NCI-H146 treated with DMSO at 0.1 percent for 48 hours (cell line): ENCODE results near the gene MTHFD2L.
A peak's percentile ranks its signal among the peaks of the same experiment; 100 is the strongest.
"Not testable (repeated sequence)": the region's sequence is repeated elsewhere in the genome, so short reads cannot be mapped to it uniquely, and the experiment has no call there.

Experiments
- DNase-seq: peaks from one replicate; lab custom pipeline; 2025; ENCODE audit not compliant: unreplicated experiment; lab: John Stamatoyannopoulos, UW

MTHFD2L gene

DNA sequence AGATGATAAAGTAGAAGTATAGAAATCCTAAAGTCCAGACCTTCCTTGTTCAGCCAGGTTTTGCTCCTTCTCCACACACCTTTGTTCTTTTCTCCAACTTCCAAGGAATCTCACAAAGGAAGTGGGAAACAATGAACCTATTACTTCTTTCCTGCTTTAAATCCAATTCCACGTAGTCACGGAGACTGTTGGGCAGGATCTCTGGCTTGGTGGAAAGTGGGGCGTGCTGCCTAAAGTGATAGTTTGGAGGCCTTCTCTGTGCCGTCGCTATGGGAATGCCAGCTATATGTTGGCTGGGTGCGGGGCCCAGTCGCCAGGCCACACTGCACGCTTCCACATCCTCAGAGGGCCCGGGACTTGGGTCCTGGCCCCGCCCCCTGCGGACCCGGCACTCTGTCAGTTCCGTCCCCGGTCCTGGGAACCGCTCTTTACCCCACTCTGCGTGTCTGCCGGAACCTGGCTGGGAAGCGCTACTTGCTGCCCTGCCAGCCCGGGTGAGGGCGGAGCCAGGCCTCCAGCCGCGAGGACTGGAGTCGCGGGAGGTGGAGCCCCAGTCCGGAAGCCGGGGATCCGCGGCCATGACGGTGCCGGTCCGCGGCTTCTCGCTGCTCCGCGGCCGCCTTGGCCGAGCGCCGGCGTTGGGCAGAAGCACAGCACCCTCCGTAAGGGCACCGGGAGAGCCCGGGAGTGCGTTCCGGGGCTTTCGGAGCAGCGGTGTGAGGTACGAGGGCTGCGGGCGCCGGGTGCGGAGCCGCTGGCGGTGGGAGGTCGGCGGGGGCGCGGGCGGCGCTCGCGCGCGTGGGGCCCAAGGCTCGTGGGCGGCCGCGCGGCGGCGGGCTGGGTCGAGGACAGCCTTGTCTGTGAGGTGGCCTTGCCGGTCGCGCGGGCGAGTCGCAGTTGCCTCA is at the start of gene MTHFD2L:
MTHFD2L (plus strand) TSS at position 558 of the 905 bp plus-strand sequence; CDS start at position 579, 21 bp downstream.
- peak; percentile 85 for DNase-seq

DNA sequence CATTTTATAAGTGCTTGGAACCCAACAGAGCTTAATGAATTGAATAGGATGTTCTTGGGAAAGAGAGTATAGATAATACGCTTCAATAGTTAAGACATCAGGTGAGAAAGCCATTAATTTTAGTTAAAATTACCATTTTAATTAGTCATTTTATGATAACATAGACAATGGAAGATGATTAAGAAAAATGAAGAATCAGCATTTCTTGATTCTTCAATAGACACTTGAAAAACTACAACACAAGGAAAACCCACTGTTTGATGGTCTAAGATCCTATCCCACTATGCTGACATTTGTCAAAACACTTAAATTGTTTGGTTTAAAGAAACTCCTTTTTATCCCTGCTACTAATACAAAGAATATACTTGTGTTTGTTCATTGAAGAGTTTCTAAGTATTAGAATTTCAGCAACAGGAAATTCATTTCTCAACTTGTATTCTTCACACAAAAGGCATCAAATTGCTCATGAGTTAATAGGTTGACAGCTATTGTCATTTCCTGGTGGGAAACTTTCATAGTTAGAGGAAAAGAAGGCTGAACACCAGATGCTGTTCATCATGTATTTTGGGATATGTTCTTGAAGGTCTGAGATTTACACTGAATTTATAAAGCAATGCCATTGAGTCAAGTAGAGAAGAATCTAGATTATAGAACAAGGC is 49.3 kb upstream of the MTHFD2L start:
- no peak for DNase-seq

DNA sequence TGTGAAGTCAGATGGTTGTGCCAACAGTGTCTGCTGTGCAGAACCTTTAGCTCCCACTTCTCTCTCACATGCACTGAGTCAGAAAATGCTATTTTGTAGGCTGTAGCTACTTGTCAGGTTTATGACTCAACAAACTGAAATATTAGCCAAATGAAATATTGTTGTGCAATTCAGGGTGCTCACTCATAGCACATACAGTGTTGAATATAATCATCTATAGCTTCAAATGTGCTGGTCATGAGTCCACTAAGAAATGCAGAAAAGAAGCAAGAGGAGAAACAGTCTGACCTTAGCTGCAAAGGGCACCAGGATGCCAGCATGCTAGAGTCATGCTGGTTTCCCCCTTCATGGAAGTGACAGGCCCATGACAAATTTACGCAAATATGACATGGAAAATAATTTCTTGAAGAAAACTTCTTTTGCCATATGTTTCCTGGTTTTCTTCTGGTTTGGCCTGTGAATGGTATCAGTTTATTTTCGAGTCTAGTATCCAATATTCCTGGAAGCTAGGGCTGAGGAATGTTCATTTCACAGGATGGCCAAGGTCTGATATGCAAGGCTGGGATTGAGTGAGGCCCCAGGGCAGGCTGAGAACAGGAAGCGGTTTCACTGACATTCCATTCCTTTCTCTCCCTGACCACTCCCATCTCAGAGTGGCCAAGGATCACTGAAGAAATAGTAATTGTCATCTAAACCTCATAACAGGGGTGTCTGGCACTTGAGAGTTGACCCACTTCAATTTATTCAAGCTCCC is 48.6 kb upstream of the MTHFD2L start:
- no peak for DNase-seq

DNA sequence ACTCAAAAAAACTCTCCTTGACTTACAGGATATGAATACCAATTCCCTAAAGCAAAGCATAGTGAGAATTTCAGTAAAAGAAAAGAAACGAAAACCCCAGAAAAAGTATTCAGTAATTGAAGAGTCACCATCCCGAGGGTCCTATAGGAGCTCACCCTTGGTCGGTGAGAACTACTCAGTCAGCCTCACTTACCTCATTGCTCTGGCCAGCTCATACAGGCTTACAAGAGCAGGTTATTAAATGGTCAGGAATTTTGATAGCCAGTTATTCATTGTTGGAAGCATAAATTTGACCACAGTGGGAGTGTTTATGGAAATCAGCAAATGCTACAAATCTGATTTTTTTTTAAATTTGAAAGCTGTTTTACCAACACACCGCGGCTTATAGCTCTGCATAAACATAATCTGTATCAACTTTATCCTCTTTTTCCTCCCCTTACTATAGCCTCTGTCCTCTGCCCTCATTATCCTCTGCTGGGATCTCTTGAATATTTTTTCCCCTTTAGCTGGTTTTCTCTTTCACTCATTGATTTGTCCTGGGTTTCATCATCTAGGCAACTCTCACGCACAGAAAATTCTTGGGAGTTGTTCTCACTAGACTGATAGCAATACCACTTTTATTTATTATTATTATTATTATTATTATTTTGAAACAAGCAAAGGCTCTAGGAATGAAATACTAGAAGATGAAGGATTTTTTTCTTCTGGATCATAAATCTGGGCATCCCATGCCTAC is 47.9 kb upstream of the MTHFD2L start:
- DNase-seq: no peak

DNA sequence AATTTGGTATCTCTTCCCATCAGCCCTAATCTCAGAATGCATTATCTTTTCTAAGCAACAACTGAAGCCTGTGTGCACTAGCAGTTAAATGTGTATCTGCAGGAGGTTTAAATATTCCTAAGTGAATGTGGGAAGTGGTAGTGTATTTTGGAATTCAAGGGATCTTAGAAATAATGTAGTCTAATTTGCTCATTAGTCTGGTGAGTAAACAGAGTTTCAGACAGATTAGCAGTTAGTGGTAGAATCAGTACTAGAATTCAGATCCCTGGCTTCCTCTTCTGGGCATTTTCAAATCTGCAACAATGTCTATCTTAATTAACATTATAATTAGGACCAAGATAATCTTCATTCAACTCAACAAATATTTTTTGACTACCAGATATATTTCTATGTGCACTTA is 47.2 kb upstream of the MTHFD2L start:
- DNase-seq: no peak

DNA sequence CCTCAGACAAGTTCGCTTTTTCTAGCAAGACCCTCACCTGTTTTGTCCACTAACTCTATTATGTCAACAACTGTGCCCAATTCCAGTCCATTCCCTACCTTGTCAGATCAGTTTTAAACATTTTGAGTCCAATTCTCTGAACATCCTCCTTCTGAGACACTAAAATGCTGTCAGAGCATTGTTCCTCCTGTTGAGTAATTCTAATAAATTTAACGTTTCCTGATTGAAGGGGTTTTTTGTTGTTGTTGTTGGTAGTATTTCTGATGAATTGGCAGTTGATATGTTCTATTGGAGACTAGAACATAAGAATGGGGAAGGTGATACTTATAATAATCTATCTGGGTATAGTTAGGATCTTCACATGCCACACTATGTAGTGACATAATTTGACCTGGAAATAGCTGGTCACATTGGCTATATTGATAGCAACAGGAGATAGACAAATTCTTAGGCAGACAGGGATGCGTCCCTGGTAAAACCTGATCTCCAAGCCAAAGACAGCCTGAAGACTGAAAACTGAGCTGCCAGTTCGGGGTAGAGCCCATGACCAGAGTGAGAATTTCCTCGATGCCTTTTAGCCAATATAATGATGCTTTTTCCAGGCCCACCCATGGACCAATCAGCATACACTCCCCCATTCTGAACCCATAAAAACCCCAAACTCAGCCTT is 46.5 kb upstream of the MTHFD2L start:
- no peak for DNase-seq

DNA sequence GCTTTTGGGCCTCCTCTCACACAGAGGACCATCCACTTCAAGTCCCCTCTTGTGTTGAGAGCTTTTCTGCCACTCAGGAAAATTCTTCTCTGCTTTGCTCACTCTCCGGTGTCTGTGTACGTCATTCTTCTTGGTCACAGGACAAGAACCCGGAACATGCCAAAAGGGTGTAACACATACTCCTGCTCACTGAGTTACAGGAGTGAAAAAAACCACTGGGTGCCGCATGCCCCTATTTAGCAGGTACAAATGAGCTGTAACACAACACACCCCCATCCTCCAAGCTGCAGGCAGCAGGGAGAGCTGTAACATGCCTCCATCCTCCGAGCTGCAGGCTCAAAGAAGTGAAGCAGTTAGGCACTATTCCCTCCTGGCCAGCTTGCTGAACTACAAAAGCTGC is 45.9 kb upstream of the MTHFD2L start:
- no peak for DNase-seq

DNA sequence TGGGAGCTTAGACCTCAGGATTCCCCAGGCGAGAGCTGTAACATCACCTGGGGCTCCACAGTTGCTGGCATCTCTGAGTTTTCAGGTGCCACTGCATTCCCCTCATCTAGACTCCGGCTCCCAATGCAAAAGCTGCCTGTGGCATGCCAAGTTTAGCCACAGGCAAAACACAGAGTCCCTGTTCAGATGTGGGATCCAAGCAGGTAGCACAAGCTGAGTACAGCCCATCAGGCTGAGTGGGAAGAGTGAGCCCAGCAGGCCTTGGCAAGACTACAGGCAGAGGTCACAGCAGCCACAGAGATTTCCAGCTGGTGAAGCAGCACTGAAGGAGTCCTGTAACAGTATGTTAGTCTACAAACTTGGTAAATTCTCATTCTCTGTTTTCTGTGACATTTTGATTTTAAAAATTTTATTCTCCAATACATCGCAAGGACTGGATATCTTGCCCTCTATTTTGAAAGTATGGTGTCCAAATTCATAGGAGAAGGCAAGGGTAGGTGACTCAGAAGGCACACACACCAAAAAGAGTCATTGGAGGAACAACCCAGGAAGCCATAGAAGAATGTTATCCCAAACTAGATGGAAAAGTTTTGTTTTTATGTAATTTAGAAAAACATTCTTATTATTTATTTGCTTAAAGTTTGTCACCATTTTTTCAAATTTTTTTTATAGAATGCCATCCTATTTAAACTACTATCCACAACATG is 45.4 kb upstream of the MTHFD2L start:
- DNase-seq: no peak

DNA sequence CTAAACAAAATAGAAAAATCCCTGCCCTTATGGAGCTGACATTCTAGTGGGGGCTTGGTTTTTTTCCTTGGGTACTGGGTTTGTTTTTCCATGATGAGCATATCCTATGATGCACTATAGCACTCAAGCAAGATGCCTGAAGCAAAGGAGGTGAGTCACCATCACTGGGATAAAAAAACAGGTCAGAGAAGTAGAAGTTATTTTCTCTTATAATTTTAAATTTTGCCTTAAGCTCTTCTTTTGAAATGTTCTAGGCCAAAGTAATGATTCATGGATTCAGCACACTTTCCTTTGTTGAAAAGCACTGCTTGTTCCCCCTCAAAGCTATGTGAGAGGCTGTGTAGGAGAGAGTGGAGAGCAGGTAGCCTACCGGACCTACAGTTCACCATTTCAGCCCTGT is 43.7 kb upstream of the MTHFD2L start:
- DNase-seq: no peak

DNA sequence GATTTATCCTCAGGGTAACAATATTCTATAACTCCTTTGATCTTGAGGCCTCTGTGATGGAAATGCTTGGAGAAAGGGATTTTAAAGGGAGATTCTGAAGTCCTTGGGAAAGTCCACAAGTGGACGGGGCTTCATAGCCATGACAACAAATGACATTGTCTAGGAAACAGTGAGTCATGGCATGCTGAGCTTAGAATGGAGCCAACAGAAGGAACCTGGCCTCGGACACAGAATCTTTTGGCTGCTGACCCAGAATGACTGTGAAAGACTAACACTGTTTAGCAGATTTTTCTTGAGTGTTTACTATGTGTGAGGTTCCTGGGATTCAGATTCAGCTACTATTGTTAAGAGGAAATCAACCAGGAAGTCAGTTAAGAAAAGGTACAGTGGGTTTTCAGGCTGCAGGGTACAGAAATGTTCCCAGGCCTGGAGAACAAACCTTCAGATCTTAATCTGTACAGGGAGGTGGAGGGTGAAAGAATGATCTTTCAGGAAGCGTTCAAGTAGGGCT is 40.8 kb upstream of the MTHFD2L start:
- DNase-seq: no peak

DNA sequence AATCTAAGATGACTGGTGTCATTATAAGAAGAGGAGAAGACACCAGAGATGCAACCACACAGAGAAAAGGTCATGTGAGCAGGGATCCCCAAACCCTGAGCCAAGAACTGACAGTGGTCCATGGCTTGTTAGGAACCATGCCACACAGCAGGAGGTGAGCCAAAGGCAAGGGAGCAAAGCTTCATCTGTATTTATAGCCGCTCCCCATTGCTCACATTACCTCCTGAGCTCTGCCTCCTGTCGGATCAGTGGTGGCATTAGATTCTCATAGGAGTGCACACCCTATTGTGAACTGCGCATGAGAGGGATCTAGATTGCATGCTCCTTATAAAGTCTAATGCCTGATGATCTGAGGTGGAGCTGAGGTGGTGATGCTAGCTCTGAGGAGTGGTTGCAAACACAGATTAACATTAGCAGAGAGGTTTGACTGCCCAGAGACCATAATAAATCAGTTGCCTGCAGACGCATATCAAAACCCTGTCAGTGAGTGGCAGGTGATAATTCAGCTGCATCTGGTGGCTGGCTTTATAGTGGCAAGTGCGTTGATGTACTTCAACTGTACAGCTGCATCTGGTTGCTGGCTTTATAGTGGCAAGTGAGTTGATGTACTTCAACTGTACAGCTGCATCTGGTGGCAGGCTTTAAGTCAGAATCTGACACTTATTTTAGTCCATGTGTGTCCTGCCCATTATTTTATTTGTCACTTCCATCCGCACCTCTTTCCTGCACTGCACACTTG is 39.1 kb upstream of the MTHFD2L start:
- DNase-seq: no peak

DNA sequence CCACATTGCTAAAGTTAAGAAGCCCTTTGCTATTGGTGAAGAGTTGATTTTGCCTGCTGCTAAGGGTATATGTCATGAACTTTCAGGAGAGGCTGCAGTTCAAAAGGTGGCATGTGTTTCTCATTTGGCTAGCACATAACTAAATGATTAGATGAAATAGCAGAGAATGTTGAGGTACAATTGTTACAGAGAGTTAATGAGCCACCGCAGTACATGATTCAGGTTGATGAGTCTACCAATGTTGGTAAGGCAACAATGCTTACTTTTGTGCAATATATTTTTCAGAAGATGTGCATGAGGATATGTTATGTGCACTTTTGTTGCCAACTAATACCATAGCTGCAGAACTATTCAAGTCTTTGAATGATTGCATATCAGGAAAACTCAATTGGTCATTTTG is 37.8 kb upstream of the MTHFD2L start:
- no peak for DNase-seq

DNA sequence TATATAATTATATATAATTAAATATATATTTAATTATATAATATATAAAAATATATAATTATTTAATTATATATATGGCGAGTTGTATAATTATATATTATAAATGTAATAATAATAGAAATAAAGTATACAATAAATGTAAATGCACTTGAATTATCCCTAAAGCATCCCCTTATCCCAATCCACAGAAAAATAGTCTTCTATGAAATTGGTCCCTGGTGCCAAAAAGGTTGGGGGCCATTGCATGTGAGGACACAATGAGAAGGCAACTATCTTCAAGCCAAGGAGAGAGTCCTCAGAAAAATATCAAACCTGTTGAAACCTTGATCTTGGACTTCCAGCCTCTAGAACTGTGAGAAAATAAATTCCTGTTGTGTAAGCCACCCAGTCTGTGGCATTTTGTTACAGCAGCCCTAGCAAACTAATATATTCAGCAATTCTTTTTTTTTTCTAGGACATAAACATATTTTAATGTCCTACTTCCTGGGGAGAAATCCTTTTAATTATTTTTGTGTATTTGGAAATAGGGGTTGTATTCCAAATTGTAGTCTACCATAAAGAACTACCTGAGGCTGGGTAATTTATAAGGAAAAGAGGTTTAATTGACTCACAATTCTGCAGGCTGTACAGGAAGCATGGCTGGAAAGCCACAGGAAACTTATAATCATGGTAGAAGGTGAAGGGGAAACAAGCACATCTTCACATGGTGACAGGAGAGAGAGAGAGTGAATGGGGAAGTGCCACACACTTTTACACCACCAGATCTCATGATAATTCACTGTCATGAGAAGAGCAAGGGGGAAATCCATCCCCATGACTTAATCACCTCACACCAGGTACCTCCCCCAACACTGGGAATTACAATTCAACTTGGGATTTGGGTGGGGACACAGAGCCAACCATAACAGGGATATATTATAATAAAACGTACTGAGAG is 36.0 kb upstream of the MTHFD2L start:
- no peak for DNase-seq

DNA sequence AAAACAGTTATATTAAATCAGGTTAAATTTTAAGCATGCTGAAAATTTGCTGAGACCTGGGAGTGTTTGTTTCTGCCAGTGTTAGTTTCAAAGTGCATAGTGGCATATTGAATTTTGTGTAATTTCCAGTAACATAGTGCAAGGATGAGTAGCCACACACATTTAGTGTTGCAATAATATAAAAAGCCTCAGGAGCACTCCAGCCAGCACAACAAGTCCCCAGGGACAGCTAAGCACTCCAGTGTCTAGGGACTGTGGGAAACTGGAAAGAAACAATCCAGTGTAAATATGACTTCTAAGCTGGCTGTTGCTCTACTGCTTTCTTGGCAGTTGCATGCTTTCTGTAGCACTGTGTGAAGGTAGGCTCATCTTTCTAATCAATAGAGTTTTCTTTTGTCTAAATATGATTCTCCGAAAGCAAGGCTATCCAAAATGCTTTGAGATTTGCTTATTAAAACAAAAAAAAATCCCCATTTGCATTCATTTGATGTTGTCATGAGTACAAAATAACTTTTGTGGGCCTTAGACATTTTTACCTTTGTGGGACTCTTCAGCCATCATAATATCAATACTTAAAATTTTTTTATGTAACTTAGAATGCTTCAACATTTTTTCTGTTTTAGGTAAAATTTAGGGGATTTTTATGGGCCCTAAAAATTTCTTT is 34.7 kb upstream of the MTHFD2L start:
- no peak for DNase-seq

DNA sequence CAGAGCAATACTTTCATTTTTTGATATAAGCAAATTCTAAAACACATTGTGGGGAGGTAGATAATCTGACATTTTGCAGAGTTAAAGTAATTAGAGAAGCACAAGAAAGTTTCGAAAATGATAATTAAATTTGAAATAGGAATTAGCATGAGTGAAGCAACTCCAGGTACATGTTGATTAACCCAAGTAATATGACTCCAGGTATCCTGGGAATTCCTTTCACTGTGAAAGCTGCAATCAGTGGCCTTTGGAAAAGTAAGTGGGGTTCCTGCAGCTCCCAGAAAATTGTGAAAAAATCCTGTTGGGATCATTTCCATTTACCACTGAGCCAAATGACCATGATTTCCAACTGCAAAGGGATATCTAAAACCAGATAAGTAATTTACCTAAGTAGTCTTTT is 32.9 kb upstream of the MTHFD2L start:
- no peak for DNase-seq

DNA sequence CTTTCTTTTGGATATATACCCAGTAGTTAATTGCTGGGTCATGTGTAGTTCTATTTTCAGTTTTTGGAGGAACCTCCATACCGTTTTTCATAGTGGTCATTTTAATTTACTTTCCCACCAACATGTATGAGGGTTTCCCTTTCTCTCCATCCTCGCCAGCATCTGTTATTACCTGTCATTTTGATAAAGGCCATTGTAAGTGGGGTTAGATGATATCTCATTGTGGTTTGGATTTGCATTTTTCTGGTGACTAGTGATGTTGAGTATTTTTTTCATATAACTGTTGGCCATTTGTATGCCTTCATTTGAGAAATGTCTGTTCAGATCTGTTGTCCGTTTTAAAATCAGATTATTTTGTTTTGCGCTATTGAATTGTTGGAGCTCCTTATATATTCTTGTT is 30.2 kb upstream of the MTHFD2L start:
- no peak for DNase-seq

DNA sequence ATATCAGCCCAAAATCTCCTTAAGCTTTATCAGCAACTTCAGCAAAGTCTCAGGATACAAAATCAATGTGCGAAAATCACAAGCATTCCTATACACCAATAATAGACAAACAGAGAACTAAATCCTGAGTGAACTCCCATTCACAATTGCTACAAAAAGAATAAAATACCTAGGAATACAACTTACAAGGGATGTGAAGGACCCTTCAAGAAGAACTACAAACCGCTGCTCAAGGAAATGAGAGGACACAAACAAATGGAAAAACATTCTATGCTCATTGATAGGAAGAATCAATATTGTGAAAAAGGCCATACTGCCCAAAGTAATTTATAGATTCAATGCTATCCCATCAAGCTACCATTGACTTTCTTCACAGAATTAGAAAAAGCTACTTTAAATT is 27.1 kb upstream of the MTHFD2L start:
- DNase-seq: not testable (repeated sequence)
